Uterus (tissue), 4 donors: ENCODE measurements around the gene GATAD2A. TPM values are rescaled to one million over a fixed set of nuclear protein-coding genes. Genes with fewer than 3 reads are reported as not detected.

Source experiments
- DNase-seq, 2 donors: peaks; one replicate each; pipeline ENCODE4 v3.0.0-alpha.2; 2019 to 2020
- H3K27ac ChIP-seq, 2 donors: fragments of 200-600 bp; sonication (generic); 1 replicate in 1 of 2; 2 replicates in 1 of 2; pipeline ENCODE4 v1.5.1; 2016 to 2018
- H3K27me3 ChIP-seq, 2 donors: fragments of 200-600 bp; sonication (generic); one replicate each; pipeline ENCODE4 v1.5.1; 2018 to 2019; ENCODE audit warnings: control low read depth in 1 of 2
- H3K36me3 ChIP-seq, 2 donors: fragments of 200-600 bp; sonication (generic); one replicate each; pipeline ENCODE4 v1.5.1; 2019; ENCODE audit warnings: control low read depth in 1 of 2
- H3K4me1 ChIP-seq, 2 donors: fragments of 200-600 bp; sonication (generic); one replicate each; pipeline ENCODE4 v1.5.1; 2018 to 2019; ENCODE audit warnings: control low read depth in 1 of 2
- H3K4me3 ChIP-seq, 2 donors: fragments of 200-600 bp; sonication (generic); 1 replicate in 1 of 2; 2 replicates in 1 of 2; pipeline ENCODE4 v1.5.1; 2018 to 2019; ENCODE audit warnings: mild to moderate bottlenecking in 1 of 2
- H3K9me3 ChIP-seq, 2 donors: fragments of 200-600 bp; sonication (generic); one replicate each; pipeline ENCODE4 v1.5.1; 2019; ENCODE audit warnings: control low read depth in 1 of 2
- POLR2A ChIP-seq, 2 donors: fragments of 450-650 bp; IDR thresholded peaks; one replicate each; pipeline ENCODE4 v1.6.1; 2016; ENCODE audit warnings: antibody characterized with exemption in 2 of 2, mild to moderate bottlenecking in 1 of 2, moderate library complexity in 1 of 2
- intact Hi-C: fragments of 100-400 bp; cut with DNase I; formaldehyde crosslinking; loops from one replicate; pipeline ENCODE4 v1.15.1; 2023; ENCODE audit warnings: low total_unique reads
- total RNA-seq, 4 donors: library from RNA; depleted of rRNA in 3 of 4; stranded (reverse); fragments of >200 nt in 3 of 4; gene quantifications; one replicate each; pipeline versions ENCODE4 v1.1.0 to v1.2.4, GENCODE V29; 2014 to 2023
- TF ChIP-seq, protein P1 (sequence below), 4 experiments: fragments of 200-600 bp in 2 of 4; fragments of 450-650 bp in 2 of 4; sonication (generic) in 2 of 4; IDR thresholded peaks; one replicate each; pipeline ENCODE4 v1.5.1; 2016 to 2019; ENCODE audit warnings: antibody characterized with exemption in 4 of 4, mild to moderate bottlenecking in 2 of 4, moderate library complexity in 1 of 4
- donor health status: DM: yes; HTN: yes; CAD: no.

The GATAD2A gene
- total RNA-seq, 4 donors from 2014 or later = 9.7 to 65.1 (median 22.3) TPM

DNA sequence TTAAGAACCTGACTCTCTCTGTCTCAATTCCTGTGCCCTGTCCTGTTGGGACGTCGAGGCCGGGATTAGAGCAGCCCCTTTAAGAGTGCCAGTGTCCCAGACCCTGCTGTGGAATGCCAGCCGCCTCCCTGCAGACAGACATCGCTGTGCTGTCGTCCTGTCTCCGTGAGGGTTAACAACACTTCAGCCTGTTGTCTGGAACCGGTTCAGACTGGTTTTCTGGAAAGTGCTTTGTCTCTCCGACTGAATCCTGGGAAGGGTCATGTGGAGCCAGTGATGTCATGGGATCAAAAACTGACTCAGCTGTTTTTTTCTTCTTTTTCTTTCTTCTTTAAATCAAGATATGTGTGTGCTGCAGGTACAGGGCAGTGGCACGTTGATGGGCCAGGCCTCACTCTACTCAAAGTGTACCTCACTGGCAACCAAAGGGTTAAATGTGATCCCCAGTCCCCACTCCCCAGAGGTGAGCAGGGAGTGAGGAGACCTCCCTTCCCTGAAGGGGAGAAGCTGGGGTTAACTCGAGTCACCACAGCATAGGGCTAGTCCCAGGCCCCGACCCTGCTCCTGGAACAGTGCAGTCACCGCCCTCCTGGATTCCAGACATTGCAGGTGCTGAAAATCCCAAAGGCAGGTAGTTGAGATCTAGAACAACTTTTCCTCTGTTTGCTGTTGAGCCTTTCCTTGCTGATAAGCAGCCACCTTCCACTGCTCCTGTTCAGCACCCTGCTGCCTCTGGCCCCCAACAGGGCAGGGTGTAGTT is 59.0 kb downstream of the GATAD2A start:
- Histone ChIP-seq H3K4me1 (peaks cover 0 to 27% of the 10 kb centered on the region in 2 donors), H3K36me3 (no peaks in the 10 kb centered on the region), H3K27ac (peak overlapping the region; percentile 60 to 64), H3K9me3 (peaks cover 0 to 14% of the 10 kb centered on the region in 2 donors), H3K27me3 (no peaks in the 10 kb centered on the region), H3K4me3 (no peak overlapping the region)
- intact Hi-C loops = no loop called here
- no peak for TF ChIP-seq POLR2A (IDR thresholded peaks at IDR 0.05)
- TF ChIP-seq, protein P1, sequence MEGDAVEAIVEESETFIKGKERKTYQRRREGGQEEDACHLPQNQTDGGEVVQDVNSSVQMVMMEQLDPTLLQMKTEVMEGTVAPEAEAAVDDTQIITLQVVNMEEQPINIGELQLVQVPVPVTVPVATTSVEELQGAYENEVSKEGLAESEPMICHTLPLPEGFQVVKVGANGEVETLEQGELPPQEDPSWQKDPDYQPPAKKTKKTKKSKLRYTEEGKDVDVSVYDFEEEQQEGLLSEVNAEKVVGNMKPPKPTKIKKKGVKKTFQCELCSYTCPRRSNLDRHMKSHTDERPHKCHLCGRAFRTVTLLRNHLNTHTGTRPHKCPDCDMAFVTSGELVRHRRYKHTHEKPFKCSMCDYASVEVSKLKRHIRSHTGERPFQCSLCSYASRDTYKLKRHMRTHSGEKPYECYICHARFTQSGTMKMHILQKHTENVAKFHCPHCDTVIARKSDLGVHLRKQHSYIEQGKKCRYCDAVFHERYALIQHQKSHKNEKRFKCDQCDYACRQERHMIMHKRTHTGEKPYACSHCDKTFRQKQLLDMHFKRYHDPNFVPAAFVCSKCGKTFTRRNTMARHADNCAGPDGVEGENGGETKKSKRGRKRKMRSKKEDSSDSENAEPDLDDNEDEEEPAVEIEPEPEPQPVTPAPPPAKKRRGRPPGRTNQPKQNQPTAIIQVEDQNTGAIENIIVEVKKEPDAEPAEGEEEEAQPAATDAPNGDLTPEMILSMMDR (IDR thresholded peaks at IDR 0.05) = no peak
- DNase-seq = no peak

DNA sequence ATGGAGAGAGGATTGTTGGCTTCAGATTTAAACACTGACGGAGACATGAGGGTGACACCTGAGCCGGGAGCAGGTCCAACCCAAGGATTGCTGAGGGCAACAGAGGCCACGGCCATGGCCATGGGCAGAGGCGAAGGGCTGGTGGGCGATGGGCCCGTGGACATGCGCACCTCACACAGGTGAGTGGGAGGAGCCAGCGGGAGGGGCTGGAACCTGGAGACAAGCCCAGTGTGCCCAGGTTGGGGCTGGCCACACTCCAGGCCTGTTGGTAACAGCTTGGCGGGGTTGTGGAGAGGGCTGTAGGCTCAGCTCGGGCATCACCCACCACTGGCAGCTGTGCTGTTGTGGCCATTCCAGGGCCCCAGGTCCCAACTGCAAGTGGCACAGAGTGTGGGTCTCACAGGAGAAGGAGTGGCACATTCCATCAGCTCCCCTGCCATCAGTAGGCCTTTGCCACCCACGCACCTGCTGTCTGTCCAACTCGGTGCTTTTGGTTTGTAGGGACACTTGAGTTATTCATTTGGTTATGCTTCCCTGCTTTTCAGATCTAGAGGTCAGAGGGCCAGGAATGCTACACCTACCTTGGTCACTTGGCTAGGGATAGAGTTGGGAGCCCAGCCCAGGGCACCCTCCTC is 60.1 kb downstream of the GATAD2A start:
- Histone ChIP-seq H3K4me1 (peaks cover 0 to 24% of the 10 kb centered on the region in 2 donors), H3K36me3 (no peaks in the 10 kb centered on the region), H3K9me3 (peaks cover 0 to 14% of the 10 kb centered on the region in 2 donors), H3K4me3 (no peak overlapping the region), H3K27ac (no peak overlapping the region), H3K27me3 (no peaks in the 10 kb centered on the region)
- no peak for DNase-seq
- TF ChIP-seq, protein P1 (IDR thresholded peaks at IDR 0.05) = no peak
- no peak for TF ChIP-seq POLR2A (IDR thresholded peaks at IDR 0.05)
- intact Hi-C loops = no loop called here

DNA sequence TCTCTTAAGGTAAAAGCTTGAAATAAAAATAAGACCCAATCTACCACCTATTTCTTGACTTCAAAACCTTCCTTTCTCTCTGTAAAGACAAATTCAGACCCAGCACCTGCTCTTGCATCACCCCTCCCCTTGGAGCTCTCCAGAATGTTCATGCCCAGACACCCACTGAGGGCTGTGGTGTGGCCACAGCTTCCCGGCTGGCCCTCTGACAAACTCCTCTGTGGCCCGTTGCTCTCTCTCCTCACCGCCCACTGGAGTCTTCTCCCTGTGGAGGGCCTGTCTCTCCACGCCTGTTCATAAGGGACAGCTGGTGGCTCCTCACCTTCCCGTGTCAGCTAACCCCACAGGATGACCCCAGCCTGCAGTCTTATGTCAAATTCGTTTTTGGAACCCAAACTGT is 60.7 kb downstream of the GATAD2A start:
- intact Hi-C loops = no loop called here
- Histone ChIP-seq H3K4me3 (no peak overlapping the region), H3K27ac (no peak overlapping the region), H3K36me3 (no peaks in the 10 kb centered on the region), H3K27me3 (no peaks in the 10 kb centered on the region), H3K4me1 (peaks cover 0 to 23% of the 10 kb centered on the region in 2 donors), H3K9me3 (peaks cover 0 to 14% of the 10 kb centered on the region in 2 donors)
- TF ChIP-seq, protein P1 (IDR thresholded peaks at IDR 0.05) = no peak
- TF ChIP-seq POLR2A (IDR thresholded peaks at IDR 0.05) = no peak
- no peak for DNase-seq

DNA sequence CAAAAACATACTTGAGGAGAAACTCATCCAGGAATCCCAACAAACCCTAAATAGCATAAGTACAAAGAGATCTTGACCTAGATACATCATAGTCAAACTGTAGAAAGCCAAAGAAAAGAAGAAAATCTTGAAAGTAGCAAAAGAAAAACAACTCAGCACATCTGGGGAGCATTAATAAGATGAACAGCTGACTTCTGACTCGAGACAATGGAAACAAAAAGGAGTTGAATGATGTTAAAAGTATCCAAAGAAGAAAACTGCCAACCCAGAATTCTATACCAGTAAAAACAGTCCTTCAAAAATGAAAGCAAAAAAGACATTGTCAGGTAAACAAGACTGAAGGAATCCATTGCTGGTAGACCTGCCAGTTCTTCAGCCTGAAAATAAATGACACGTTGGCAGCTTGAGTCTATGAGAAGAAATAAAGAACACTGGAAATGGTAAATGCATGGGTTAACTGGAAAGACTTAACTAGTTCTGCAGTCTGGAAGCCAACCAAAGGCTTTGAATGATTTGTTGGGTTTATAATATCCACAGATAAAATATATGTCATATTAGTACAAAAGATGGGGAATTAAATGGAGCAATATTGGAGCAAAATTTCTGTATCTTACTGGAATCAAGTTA is 63.1 kb downstream of the GATAD2A start:
- H3K4me3 ChIP-seq = no peak overlapping the region
- no peak for DNase-seq
- H3K27ac ChIP-seq = no peak overlapping the region
- intact Hi-C loops = no loop called here
- H3K36me3 ChIP-seq = no peaks in the 10 kb centered on the region
- H3K9me3 ChIP-seq = peaks cover 0 to 14% of the 10 kb centered on the region in 2 donors
- no peaks in the 10 kb centered on the region for H3K27me3 ChIP-seq
- no peak for TF ChIP-seq POLR2A (IDR thresholded peaks at IDR 0.05)
- TF ChIP-seq, protein P1 (IDR thresholded peaks at IDR 0.05) = no peak
- H3K4me1 ChIP-seq = peaks cover 0 to 1% of the 10 kb centered on the region in 2 donors

DNA sequence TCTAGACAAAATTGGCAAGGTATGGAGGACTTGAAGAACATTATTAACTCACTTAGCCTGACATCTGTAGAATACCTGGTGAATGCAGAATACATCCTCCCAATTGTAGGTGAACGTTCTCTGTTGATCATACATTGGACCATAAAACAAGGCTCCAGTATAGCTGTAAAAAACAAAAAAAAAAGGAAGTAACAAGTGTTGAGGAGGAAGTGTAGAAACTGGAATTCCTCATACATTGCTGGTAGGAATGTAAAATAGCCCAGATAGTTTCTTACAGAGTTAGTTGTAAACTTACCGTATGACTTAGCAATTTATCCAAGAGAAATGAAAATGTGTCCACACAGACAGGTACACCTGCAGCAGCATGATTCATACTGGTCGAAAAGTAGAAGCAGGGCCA is 65.1 kb downstream of the GATAD2A start:
- no peak overlapping the region for H3K4me3 ChIP-seq
- no peak overlapping the region for H3K27ac ChIP-seq
- no peak for DNase-seq
- TF ChIP-seq, protein P1 (IDR thresholded peaks at IDR 0.05) = no peak
- no peak for TF ChIP-seq POLR2A (IDR thresholded peaks at IDR 0.05)
- H3K36me3 ChIP-seq = no peaks in the 10 kb centered on the region
- peaks cover 0 to 14% of the 10 kb centered on the region in 2 donors for H3K9me3 ChIP-seq
- intact Hi-C loops = no loop called here
- no peaks in the 10 kb centered on the region for H3K4me1 ChIP-seq
- H3K27me3 ChIP-seq = no peaks in the 10 kb centered on the region
